WI38 (cell line): Measurements from ENCODE around the gene CCDC183.
"Not testable (repeated sequence)": the region's sequence is repeated elsewhere in the genome, so short reads cannot be mapped to it uniquely, and the experiment has no call there.

Source experiments
- H3K4me3 ChIP-seq: 2 replicates; pipeline ENCODE4 v1.5.1; 2011; ENCODE audit warnings: low read depth, mild to moderate bottlenecking, control low read depth, low read length
- TF ChIP-seq, protein P1 (sequence below): IDR thresholded peaks from 2 replicates; pipeline ENCODE4 v1.5.1; 2012; ENCODE audit warnings: low read depth, mild to moderate bottlenecking, control low read depth, low read length

The CCDC183 gene

DNA sequence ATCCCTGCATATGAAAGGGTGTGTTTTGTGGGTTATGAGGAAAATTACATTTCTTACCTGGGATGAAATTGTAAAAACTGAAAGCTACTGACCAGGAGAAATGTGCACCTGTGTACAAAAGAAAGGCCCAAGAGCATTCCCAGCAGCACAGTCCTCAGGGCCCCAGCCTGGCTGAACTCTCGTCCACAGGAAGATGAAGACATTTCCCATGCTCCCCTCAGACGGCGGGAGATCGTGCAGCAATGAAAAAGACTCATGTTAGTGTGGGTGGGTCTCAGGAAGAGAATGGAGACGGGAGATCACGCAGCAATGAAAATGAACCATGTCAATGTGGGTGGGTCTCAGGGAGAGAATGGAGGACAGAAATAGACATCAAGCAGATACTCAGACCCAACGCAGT is 19.2 kb upstream of the CCDC183 start:
- no peak overlapping the region for H3K4me3 ChIP-seq
- TF ChIP-seq, protein P1, sequence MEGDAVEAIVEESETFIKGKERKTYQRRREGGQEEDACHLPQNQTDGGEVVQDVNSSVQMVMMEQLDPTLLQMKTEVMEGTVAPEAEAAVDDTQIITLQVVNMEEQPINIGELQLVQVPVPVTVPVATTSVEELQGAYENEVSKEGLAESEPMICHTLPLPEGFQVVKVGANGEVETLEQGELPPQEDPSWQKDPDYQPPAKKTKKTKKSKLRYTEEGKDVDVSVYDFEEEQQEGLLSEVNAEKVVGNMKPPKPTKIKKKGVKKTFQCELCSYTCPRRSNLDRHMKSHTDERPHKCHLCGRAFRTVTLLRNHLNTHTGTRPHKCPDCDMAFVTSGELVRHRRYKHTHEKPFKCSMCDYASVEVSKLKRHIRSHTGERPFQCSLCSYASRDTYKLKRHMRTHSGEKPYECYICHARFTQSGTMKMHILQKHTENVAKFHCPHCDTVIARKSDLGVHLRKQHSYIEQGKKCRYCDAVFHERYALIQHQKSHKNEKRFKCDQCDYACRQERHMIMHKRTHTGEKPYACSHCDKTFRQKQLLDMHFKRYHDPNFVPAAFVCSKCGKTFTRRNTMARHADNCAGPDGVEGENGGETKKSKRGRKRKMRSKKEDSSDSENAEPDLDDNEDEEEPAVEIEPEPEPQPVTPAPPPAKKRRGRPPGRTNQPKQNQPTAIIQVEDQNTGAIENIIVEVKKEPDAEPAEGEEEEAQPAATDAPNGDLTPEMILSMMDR: no peak

DNA sequence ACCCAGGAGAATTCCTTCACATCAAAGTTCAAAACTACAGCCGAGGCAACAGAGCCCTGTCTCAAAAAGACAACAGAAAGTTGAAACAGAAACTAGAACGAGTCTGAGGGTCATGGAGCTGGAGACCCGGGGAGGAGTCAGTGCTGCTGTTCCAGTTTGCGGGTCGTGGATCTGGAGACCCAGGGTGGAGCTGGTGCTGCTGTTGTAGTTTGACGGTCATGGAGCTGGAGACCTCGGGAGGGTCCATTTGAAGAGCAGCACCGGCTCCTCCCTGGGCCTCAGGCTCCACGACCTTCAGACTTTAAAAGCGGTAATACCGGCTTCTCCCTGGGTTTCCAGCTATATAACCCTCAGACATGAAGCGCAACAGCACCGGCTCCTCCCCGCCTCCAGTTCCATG is 18.8 kb upstream of the CCDC183 start:
- H3K4me3 ChIP-seq: no peak overlapping the region
- TF ChIP-seq, protein P1: no peak

DNA sequence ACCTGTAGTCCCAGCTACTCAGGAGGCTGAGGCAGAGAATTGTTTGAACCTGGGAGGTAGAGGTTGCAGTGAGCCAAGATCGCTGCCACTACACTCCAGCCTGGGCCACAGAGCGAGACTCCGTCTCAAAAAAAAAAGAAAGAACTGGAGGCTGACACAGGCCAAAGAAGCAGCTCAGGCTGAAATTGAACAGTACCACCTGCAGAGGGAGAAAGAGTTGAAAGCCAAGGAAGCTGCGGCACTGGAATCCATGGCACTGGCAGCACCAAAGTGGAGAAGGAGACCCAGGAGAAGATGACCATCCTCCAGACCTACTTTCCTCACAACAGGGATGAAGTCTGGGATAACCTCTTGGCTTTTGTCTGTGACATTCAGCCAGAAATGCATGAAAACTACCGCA is 16.3 kb upstream of the CCDC183 start:
- H3K4me3 ChIP-seq: no peak overlapping the region
- TF ChIP-seq, protein P1: no peak

DNA sequence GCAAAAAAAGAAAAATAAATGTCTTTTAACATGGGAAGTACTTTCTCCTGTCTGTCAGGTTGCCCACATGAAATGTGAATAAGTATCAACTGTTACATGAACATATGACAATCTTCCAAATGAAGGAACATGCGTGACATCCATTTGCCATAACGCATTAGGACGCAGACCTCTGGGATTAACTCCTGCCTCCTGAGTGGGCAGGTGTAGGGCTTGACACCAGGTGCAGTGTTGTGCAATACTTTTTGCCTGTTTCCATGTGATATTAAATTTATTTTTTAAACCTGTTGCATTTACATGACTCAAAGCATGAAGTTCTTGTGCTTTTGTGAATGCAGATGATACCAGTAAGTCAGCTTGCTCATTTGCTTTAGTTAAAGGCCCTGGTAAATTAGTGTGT is 13.7 kb upstream of the CCDC183 start:
- TF ChIP-seq, protein P1: no peak
- H3K4me3 ChIP-seq: no peak overlapping the region

DNA sequence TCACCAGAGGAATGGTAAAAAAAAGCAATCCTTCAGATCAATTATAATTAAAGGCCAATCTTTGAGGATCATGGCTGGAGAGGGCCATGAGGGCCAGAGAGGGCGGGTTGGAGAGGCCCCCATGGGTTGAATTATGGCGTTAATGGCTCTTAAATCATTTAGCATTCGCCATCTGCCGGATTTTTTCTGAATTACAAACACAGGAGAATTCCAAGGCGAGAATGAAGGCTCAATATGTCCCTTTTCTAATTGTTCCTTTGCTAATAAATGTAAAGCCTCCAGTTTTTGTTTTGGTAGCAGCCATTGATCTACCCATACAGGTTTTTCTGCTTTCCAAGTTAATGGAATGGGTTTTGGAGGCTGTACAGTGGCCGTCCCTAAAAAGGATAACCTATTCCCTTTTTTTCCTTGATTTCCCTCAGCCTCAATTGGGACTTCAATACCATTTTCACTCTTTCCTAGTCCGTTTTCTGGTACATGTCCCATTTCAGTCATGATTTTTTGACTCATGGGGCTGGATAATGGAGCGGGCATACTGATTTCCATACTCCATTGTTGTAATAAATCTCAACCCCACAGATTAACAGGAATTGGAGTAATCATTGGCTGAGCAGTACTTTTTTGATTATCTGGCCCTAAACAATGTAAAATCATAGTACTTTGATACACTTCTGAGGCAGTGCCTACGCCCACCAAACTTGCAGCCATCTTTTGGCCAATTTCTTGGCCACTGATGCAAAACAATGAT is 11.7 kb upstream of the CCDC183 start:
- no peak overlapping the region for H3K4me3 ChIP-seq
- TF ChIP-seq, protein P1: 0 out of 2 replicates have a peak, but pooled peaks have one; percentile 3

DNA sequence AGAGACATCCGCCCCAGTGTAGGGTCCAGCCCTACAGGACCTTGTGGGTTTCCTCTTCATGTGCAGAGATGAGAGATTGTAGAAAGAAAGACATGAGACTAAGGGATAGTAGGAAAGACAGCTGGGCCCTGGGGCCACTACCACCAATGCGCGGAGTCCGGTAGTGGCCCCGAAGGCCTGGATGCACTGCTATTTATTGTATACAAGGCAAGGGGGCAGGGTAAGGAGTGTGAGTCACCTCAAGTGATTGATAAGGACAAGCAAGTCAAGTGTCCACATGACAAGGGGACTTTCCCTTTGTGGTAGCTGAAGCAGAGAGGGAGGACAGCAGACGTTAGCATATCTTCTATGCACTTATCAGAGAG is 11.2 kb upstream of the CCDC183 start:
- H3K4me3 ChIP-seq: no peak overlapping the region
- TF ChIP-seq, protein P1: no peak

DNA sequence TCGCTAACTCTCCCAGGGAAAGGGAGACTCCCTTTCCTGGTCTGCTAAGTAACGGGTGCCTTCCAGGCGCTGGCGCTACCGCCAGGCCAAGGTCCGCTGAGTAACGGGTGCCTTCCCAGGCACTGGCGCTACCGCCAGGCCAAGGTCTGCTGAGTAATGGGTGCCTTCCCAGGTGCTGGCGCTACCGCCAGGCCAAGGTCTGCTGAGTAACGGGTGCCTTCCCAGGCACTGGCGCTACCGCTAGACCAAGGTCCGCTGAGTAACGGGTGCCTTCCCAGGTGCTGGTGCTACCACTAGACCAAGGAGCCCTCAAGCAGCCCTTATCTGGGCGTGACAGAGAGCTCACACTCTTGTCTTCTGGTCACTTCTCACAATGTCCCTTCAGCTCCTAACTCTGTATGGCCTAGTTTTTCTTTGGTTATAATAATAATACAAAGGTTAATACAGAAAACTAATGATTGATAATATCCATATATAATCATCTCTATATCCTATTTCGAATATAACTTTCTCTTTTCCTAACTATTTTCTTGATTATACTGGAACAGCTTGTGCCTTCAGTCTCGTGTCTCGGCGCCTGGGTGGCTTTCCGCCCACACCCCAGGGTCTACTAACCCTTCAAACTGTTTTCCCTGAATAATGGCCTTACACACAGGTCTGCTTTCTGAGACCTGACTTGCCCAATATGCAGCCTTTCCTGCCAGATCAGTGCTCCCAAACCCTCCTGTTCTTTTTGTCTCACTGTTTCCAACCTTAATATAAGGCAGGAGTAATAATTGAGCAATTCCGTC is 10.4 kb upstream of the CCDC183 start:
- H3K4me3 ChIP-seq: not testable (repeated sequence)
